K562 (cell line): ENCODE data around the gene BRWD1. TPM values are rescaled to one million over a fixed set of nuclear protein-coding genes. Genes with fewer than 3 reads are reported as not detected.

ENCODE experiments used
- ATAC-seq: fragments of 200-7000 bp; cut with Tn5 transposase; 3 replicates; pipeline ENCODE4 v1.9.1; 2020; ENCODE audit warnings: moderate library complexity
- BruUV-seq: library from RNA; stranded (reverse); fragments of 400-500 nt; replicated peaks from 2 replicates; lab custom pipeline; 2021; lab: Mats Ljungman, UMichigan
- CTCF ChIA-PET: fragments of 300-600 bp; formaldehyde crosslinking; extraction: SDS; loops from one replicate; lab custom pipeline; 2021; ENCODE audit warnings: low intra/inter-chr PET ratio; lab: Yijun Ruan, JAX
- POLR2A ChIA-PET: fragments of 300-600, 350-650 bp; sonication (Branson Sonifier 250); formaldehyde crosslinking; extraction: SDS; loops from one replicate; lab custom pipeline; 2021; ENCODE audit warnings: antibody characterized with exemption, inconsistent platforms; lab: Yijun Ruan, JAX
- DNase-seq, 4 experiments: peaks; one replicate each; pipeline versions ENCODE4 v3.0.0 to v3.0.0-alpha.2; 2011 to 2018; ENCODE audit warnings: low spot score in 3 of 4, mixed read lengths in 3 of 4; ENCODE audit errors: extremely low read depth in 1 of 4
- FAIRE-seq: peaks from 2 replicates; lab custom pipeline; 2011; peaks lifted over from hg19 to GRCh38; lab: Jason Lieb, UNC
- H2AFZ ChIP-seq: 2 replicates; pipeline ENCODE4 v1.6.0; 2011; ENCODE audit warnings: low read depth, low read length, control low read depth, inconsistent platforms
- H3K27ac ChIP-seq: fragments of 200-600 bp; 3 replicates; pipeline ENCODE4 v1.8.0; 2011; ENCODE audit warnings: low read depth, mild to moderate bottlenecking, control low read depth, inconsistent platforms, low read length, moderate library complexity, mixed read lengths; ENCODE audit errors: extremely low read depth
- H3K27me3 ChIP-seq, 2 experiments: fragments of 300-600 bp in 1 of 2; 2 replicates in 1 of 2; 3 replicates in 1 of 2; pipeline versions ENCODE4 v1.6.0 to v1.8.0; 2011; ENCODE audit warnings: inconsistent platforms in 2 of 2, low read length in 2 of 2, mild to moderate bottlenecking in 1 of 2, mixed read lengths in 1 of 2, moderate library complexity in 1 of 2; ENCODE audit not compliant: control insufficient read depth in 2 of 2, insufficient read depth in 2 of 2
- H3K36me3 ChIP-seq: fragments of 300-600 bp; 3 replicates; pipeline ENCODE4 v1.8.0; 2011; ENCODE audit warnings: mild to moderate bottlenecking, low read length, inconsistent platforms; ENCODE audit not compliant: control insufficient read depth, insufficient read depth
- H3K4me1 ChIP-seq, 2 experiments: fragments of 200-600 bp in 1 of 2; replicated peaks in 1 of 2; 2 replicates in 1 of 2; 3 replicates in 1 of 2; pipeline versions ENCODE4 v1.5.1 to v1.8.0; 2011; ENCODE audit warnings: inconsistent platforms in 2 of 2, low read length in 2 of 2, mild to moderate bottlenecking in 1 of 2, mixed read lengths in 1 of 2, moderate library complexity in 1 of 2; ENCODE audit not compliant: control insufficient read depth in 2 of 2, insufficient read depth in 2 of 2
- H3K4me2 ChIP-seq: 2 replicates; pipeline ENCODE4 v1.6.1; 2011; ENCODE audit warnings: low read length, control low read depth, inconsistent platforms, mixed read lengths; ENCODE audit not compliant: insufficient read depth
- H3K4me3 ChIP-seq: fragments of 200-600 bp; sonication (generic), shearing (Covaris generic); 2 replicates; pipeline ENCODE4 v1.5.1; 2016; ENCODE audit warnings: control low read depth, inconsistent platforms
- H3K79me2 ChIP-seq: fragments of 200-600 bp; 3 replicates; pipeline ENCODE4 v1.8.0; 2011; ENCODE audit warnings: low read length, inconsistent platforms; ENCODE audit not compliant: control insufficient read depth, insufficient read depth
- H3K9ac ChIP-seq, 2 experiments: 2 replicates each; pipeline versions ENCODE4 v1.6.0 to v1.6.1; 2011; ENCODE audit warnings: low read depth in 2 of 2, low read length in 2 of 2, control low read depth in 1 of 2, inconsistent platforms in 1 of 2, mild to moderate bottlenecking in 1 of 2, mixed read lengths in 1 of 2; ENCODE audit not compliant: insufficient read depth in 1 of 2
- H3K9me1 ChIP-seq: one replicate; pipeline ENCODE4 v1.6.0; 2011; ENCODE audit warnings: inconsistent platforms, mild to moderate bottlenecking, low read length, moderate library complexity; ENCODE audit not compliant: control insufficient read depth, insufficient read depth
- H3K9me3 ChIP-seq: replicated peaks from 2 replicates; pipeline ENCODE4 v1.5.1; 2011; ENCODE audit warnings: low read depth, low read length, inconsistent platforms; ENCODE audit not compliant: control insufficient read depth, insufficient read depth
- H4K20me1 ChIP-seq: replicated peaks from 2 replicates; pipeline ENCODE4 v1.6.1; 2011; ENCODE audit warnings: low read length, inconsistent platforms, mixed read lengths; ENCODE audit not compliant: control insufficient read depth, insufficient read depth
- CHAMP1 ChIP-seq: fragments of 450-650 bp; IDR thresholded peaks from 2 replicates; pipeline ENCODE4 v1.6.1; 2016; ENCODE audit warnings: mild to moderate bottlenecking
- FOSL1 ChIP-seq: fragments of 200-800 bp; sonication (Bioruptor generic); conservative IDR thresholded peaks from 2 replicates; pipeline ENCODE4 v1.6.1; 2016; ENCODE audit warnings: missing genetic modification characterization, missing compliant biosample characterization
- FOXM1 ChIP-seq, 2 experiments: fragments of 450-650 bp in 1 of 2; sonication (generic) in 1 of 2; formaldehyde crosslinking in 1 of 2; IDR thresholded peaks; 2 replicates each; pipeline versions ENCODE4 v1.6.1 to v1.9.0; 2017 to 2022; ENCODE audit warnings: low read depth in 2 of 2, mild to moderate bottlenecking in 2 of 2, missing genetic modification reagents in 1 of 2, moderate library complexity in 1 of 2
- HCFC1 ChIP-seq: IDR thresholded peaks from 2 replicates; pipeline ENCODE4 v1.6.1; 2012; ENCODE audit warnings: low read depth, low read length, improper control_type of control experiment
- HDAC1 ChIP-seq, 2 experiments: fragments of 450-650 bp; IDR thresholded peaks; 2 replicates each; pipeline ENCODE4 v1.6.1; 2016 to 2017; ENCODE audit warnings: inconsistent platforms in 1 of 2, mild to moderate bottlenecking in 1 of 2, moderate library complexity in 1 of 2
- MTA1 ChIP-seq: fragments of 450-650 bp; IDR thresholded peaks from 2 replicates; pipeline ENCODE4 v1.6.1; 2017; ENCODE audit warnings: borderline replicate concordance
- NKRF ChIP-seq: fragments of 450-650 bp; IDR thresholded peaks from 2 replicates; pipeline ENCODE4 v1.6.1; 2016; ENCODE audit warnings: borderline replicate concordance
- NR0B1 ChIP-seq: fragments of 450-650 bp; IDR thresholded peaks from one replicate; pipeline ENCODE4 v1.6.1; 2018; ENCODE audit warnings: mild to moderate bottlenecking, moderate library complexity; ENCODE audit not compliant: partially characterized antibody
- POLR2A ChIP-seq: fragments of 450-650 bp; conservative IDR thresholded peaks from 2 replicates; pipeline ENCODE4 v1.6.1; 2016
- POLR2G ChIP-seq: fragments of 200-400 bp; formaldehyde crosslinking; IDR thresholded peaks from 2 replicates; pipeline ENCODE4 v1.6.1; 2017; ENCODE audit warnings: low read depth, mild to moderate bottlenecking, antibody characterized with exemption, low read length, moderate library complexity
- SAP30 ChIP-seq: fragments of 200-600 bp; sonication (generic); IDR thresholded peaks from 2 replicates; pipeline ENCODE4 v1.6.1; 2012; ENCODE audit warnings: borderline replicate concordance, low read depth, mild to moderate bottlenecking, moderate library complexity, low read length, control low read depth, inconsistent platforms; ENCODE audit not compliant: insufficient read depth, poor library complexity, severe bottlenecking
- SMARCA5 ChIP-seq: fragments of 450-650 bp; IDR thresholded peaks from 2 replicates; pipeline ENCODE4 v1.6.1; 2016
- TAF9B ChIP-seq: fragments of 450-650 bp; IDR thresholded peaks from 2 replicates; pipeline ENCODE4 v1.6.1; 2018; ENCODE audit warnings: mild to moderate bottlenecking; ENCODE audit not compliant: partially characterized antibody
- ZNF384 ChIP-seq: IDR thresholded peaks from 2 replicates; pipeline ENCODE4 v1.6.1; 2012; ENCODE audit warnings: low read depth, low read length, improper control_type of control experiment
- WGBS: fragments of 100-300 bp; shearing (Covaris generic); methylation state at CpG from one replicate; pipeline ENCODE4 v1.1.6; 2016; ENCODE audit warnings: low coverage, mixed read lengths; ENCODE audit not compliant: insufficient coverage; ENCODE audit errors: missing lambda C conversion rate; 5-methylcytosine and 5-hydroxymethylcytosine counted together
- in situ Hi-C: fragments of 300-500 bp; cut with MboI; formaldehyde crosslinking; loops from 4 replicates; pipeline ENCODE4 v1.15.0; 2018; ENCODE audit warnings: inconsistent platforms, mixed read lengths
- intact Hi-C: fragments of 100-400 bp; cut with micrococcal nuclease; formaldehyde crosslinking; loops from 2 replicates; pipeline ENCODE4 v1.14.2; 2022
- polyA plus RNA-seq, 8 experiments: library from polyadenylated mRNA; depleted of rRNA in 4 of 8; stranded (reverse) in 5 of 8; unstranded in 3 of 8; fragments of >200 nt; fragmentation: Nextera tagmentation in 2 of 8; fragmentation: Illumina TruSeq in 1 of 8; extraction: Ambion mirVana in 2 of 8; extraction: Trizol in 1 of 8; gene quantifications; 2 replicates each; pipeline versions ENCODE4 v1.2.1 to v1.2.3, GENCODE V29; 2011 to 2014; ENCODE audit warnings: inconsistent platforms in 1 of 8, missing spikeins in 1 of 8
- total RNA-seq, 7 experiments: library from RNA; depleted of rRNA in 6 of 7; stranded (reverse); fragments of >200 nt in 6 of 7; fragmentation: Illumina TruSeq in 2 of 7; extraction: Trizol in 2 of 7; gene quantifications; 2 replicates each; pipeline versions ENCODE4 v1.2.1 to v1.2.3, GENCODE V29; 2011 to 2021; ENCODE audit warnings: low replicate concordance in 1 of 7

The BRWD1 gene
- total and polyA plus RNA-seq, 9 of the 15 experiments (the other 6 are each of a cell fraction or from before 2014, with no cell fraction given), result 10.1 to 60.2 (median 34.1) TPM

- TF ChIP-seq TAF9B (no peak), HCFC1 (no peak), NR0B1 (no peak), POLR2A (no peak), POLR2G (no peak), SAP30 (no peak)
Measured at GRCh38 chr21:39215078-39215477, 98.4 kb downstream of the BRWD1 start (continued).

- ATAC-seq (peak; percentile 18), DNase-seq (no peak), FAIRE-seq (no peak)
- intact Hi-C loops (loop anchor here (2.0 to 5.0 kb wide), 2 partner anchors 23 to 103 kb away; partner anchors contain the start of gene BRWD1), in situ Hi-C loops (no loop called here)
- peak overlapping the region; percentile 65 for H3K27ac ChIP-seq
- H3K9ac ChIP-seq, result peak overlapping the region in 1 of 2 experiments; percentile 1; a peak in 1 of 4 replicates
- no peak overlapping the region for H3K4me2 ChIP-seq
- H3K4me1 ChIP-seq, result peaks cover 0 to 12% of the 10 kb centered on the region in 2 experiments; a peak in 3 of 5 replicates
- no TSS peak for BruUV-seq
- H4K20me1 ChIP-seq, result no peaks in the 10 kb centered on the region
- ChIA-PET CTCF (interaction anchor here (0.7 kb wide), 1 partner anchor 1303 kb away, joined by 3 read pairs; no protein-coding TSS in a partner anchor), POLR2A (interaction anchor here (0.6 to 3.9 kb wide), 5 partner anchors 9 to 25 kb away, joined by 3 to 10 read pairs (median 4); no protein-coding TSS in a partner anchor)
- H3K27me3 ChIP-seq, result no peaks in the 10 kb centered on the region
- H3K79me2 ChIP-seq, result no peaks in the 10 kb centered on the region
- H2AFZ ChIP-seq, result no peak overlapping the region
- no peaks in the 10 kb centered on the region for H3K9me1 ChIP-seq
- no peaks in the 10 kb centered on the region for H3K9me3 ChIP-seq
- no peak overlapping the region for H3K4me3 ChIP-seq
- WGBS, result 69% methylated on average over 2 of the region's 2 CpGs
- H3K36me3 ChIP-seq, result peaks cover 88% of the 10 kb centered on the region
- TF ChIP-seq NKRF, result peak; percentile 46; the same call in 1 of the 2 replicates
- TF ChIP-seq HDAC1 (IDR thresholded peaks at IDR 0.05), result no peak
- TF ChIP-seq FOXM1 (IDR thresholded peaks at IDR 0.05; ENCODE audit: low read depth), result peak; percentile 8; the same call in 1 of the 2 replicates
- no peak for TF ChIP-seq FOXM1 (CRISPR knock-in tag; IDR thresholded peaks at IDR 0.05; ENCODE audit: low read depth)
- 0 out of 2 replicates have a peak, but pooled peaks have one; percentile 8 for TF ChIP-seq MTA1
- TF ChIP-seq CHAMP1, result no peak
- peak; percentile 68 for TF ChIP-seq ZNF384
- TF ChIP-seq SMARCA5, result peak; percentile 62; the same call in 1 of the 2 replicates
- 0 out of 2 replicates have a peak, but pooled peaks have one; percentile 41 for TF ChIP-seq FOSL1
Measured at GRCh38 chr21:39209334-39209688, 104.1 kb downstream of the BRWD1 start.
